Measurements from ENCODE around the gene NSUN6. TPM values are rescaled to one million over a fixed set of nuclear protein-coding genes. Genes with fewer than 3 reads are reported as not detected.

The NSUN6 gene
- total and polyA plus RNA-seq, 4 donors, result 16.3 to 47.6 (median 25.0) TPM

GRCh38 chr10:18615618-18616017, 35.8 kb downstream of the NSUN6 start (continued):
- TF ChIP-seq REST (IDR thresholded peaks at IDR 0.05) (peak; percentile 25), FOXA2 (IDR thresholded peaks at IDR 0.05) (peak; percentile 63), RXRA (IDR thresholded peaks at IDR 0.05) (peak; percentile 86 to 88), ZBTB33 (IDR thresholded peaks at IDR 0.05) (peak; percentile 57), JUND (IDR thresholded peaks at IDR 0.05) (peak; percentile 77 to 85), HNF4A (conservative IDR thresholded peaks at IDR 0.05) (peak; percentile 93), YY1 (IDR thresholded peaks at IDR 0.05) (peak; percentile 21)

- H3K9ac ChIP-seq (ENCODE audit: low read depth in 1 of 2, low read length in 2 of 2), result no peak overlapping the region
- no peaks in the 10 kb centered on the region for H3K27me3 ChIP-seq (ENCODE audit: control insufficient read depth in 4 of 4, insufficient read depth in 4 of 4, low read length in 3 of 4)
- no peak overlapping the region for H3K4me3 ChIP-seq (ENCODE audit: low read depth in 1 of 3, low read length in 3 of 3)
- no peaks in the 10 kb centered on the region for H3K9me3 ChIP-seq (ENCODE audit: control insufficient read depth in 4 of 4, low read length in 3 of 4)
- peaks cover 4 to 32% (median 23%) of the 10 kb centered on the region in 4 donors for H3K36me3 ChIP-seq (ENCODE audit: control insufficient read depth in 4 of 4, insufficient read depth in 3 of 4, low read depth in 1 of 4, low read length in 3 of 4)
- H3K4me1 ChIP-seq (ENCODE audit: control insufficient read depth in 4 of 4, insufficient read depth in 4 of 4, low read length in 3 of 4), result peaks cover 3 to 8% (median 6%) of the 10 kb centered on the region in 4 donors
- no peak for DNase-seq (ENCODE audit: low spot score)
- H3K27ac ChIP-seq (ENCODE audit: low read depth in 1 of 2, low read length in 2 of 2), result peak overlapping the region; percentile 58 to 76
- WGBS, result 97% methylated on average over 4 of the region's 4 CpGs
- no peak for TF ChIP-seq MAX (IDR thresholded peaks at IDR 0.05)
- no peak for TF ChIP-seq CTCF (IDR thresholded peaks at IDR 0.05; ENCODE audit: low read depth, low read length, missing input control)
- TF ChIP-seq SP1 (IDR thresholded peaks at IDR 0.05), result no peak
- TF ChIP-seq FOXA2 (IDR thresholded peaks at IDR 0.05), result no peak
- TF ChIP-seq ZBTB33 (IDR thresholded peaks at IDR 0.05), result no peak
- no peak for TF ChIP-seq RAD21 (IDR thresholded peaks at IDR 0.05)
- TF ChIP-seq ATF3 (IDR thresholded peaks at IDR 0.05), result no peak
- TF ChIP-seq REST (IDR thresholded peaks at IDR 0.05), result no peak
- no peak for TF ChIP-seq HNF4G (IDR thresholded peaks at IDR 0.05)
Observed at GRCh38 chr10:18611168-18611567, 40.2 kb downstream of the NSUN6 start.
